ENCODE measurements around the gene MS4A6A.

- TF ChIP-seq CTCF (IDR thresholded peaks at IDR 0.05) (no peak), ZFX (IDR thresholded peaks at IDR 0.05; ENCODE audit: borderline replicate concordance) (no peak)
Observed at GRCh38 chr11:60158636-60159035, 24.2 kb downstream of the MS4A6A start.
